ENCODE data around the gene POU6F1.
"Not testable (repeated sequence)": the region's sequence is repeated elsewhere in the genome, so short reads cannot be mapped to it uniquely, and the experiment has no call there.

The POU6F1 gene

GRCh38 chr12:51263341-51263740 is 45.5 kb upstream of the POU6F1 start:
- Histone ChIP-seq H4K20me1 (ENCODE audit: insufficient read depth, low read length) (no peaks in the 10 kb centered on the region), H3K9me2 (ENCODE audit: low read depth, low read length) (no peaks in the 10 kb centered on the region), H3K27ac (ENCODE audit: low read depth, low read length, poor library complexity, severe bottlenecking) (no peak overlapping the region), H3K9ac (ENCODE audit: low read length) (no peak overlapping the region), H3K4me3 (ENCODE audit: low read depth, low read length, poor library complexity, severe bottlenecking) (no peak overlapping the region), H3K4me2 (ENCODE audit: low read length) (no peak overlapping the region), H2AFZ (ENCODE audit: low read length) (no peak overlapping the region), H3K27me3 (ENCODE audit: insufficient read depth, low read length) (no peaks in the 10 kb centered on the region), H3K36me3 (ENCODE audit: insufficient read depth, low read length) (no peaks in the 10 kb centered on the region), H3K4me1 (ENCODE audit: insufficient read depth, low read length, severe bottlenecking) (no peaks in the 10 kb centered on the region), H3K9me3 (ENCODE audit: low read length) (no peaks in the 10 kb centered on the region), H3K79me2 (ENCODE audit: insufficient read depth, low read length) (no peaks in the 10 kb centered on the region), H3F3A (ENCODE audit: insufficient read depth, low read length) (no peaks in the 10 kb centered on the region)
- no peak for TF ChIP-seq CTCF (IDR thresholded peaks at IDR 0.05; ENCODE audit: low read length)
- no peak for TF ChIP-seq EZH2 (IDR thresholded peaks at IDR 0.05; ENCODE audit: borderline replicate concordance, low read length)

DNA sequence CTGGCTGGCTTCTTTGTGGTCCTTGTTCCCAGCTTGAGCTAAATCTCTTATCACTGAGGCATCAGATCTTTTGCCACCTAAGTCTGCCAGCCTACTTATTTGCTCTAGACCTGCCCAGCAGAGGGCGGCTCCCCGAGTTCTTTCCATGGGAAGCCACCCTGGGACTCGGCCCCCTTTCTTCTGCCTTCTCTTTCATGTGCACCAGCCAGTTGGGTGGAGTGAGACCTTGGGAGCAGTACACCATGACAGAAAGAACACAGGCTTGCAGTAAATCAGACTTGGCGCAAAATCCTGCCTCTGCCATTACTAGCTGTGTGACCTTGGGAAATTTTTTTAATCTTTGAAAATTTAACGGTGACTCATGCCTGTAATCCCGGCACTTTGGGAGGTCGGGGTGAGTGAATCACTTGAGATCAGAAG is 44.9 kb upstream of the POU6F1 start:
- H3K4me3 ChIP-seq (ENCODE audit: low read depth, low read length, poor library complexity, severe bottlenecking), result no peak overlapping the region

DNA sequence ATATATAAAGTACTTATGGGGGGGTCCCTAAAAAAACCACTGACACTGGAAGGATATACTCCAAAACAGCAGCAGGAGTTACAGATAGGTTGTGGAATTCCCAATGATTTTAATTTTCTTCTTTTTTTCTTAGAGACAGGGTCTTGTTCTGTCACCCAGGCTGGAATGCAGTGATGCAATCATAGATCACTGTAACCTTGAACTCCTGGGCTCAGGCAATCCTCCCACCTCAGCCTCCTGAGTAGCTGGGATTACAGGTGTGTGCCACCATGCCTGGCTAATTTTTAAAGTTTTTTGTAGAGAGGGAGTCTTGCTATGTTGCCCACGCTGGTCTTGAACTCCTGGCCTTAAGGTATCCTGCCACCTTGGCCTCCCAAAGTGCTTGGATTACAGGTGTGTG is 41.7 kb upstream of the POU6F1 start:
- H3K9me3 ChIP-seq (ENCODE audit: low read length); H4K20me1 ChIP-seq (ENCODE audit: insufficient read depth, low read length); H3K4me1 ChIP-seq (ENCODE audit: insufficient read depth, low read length, severe bottlenecking); H3K4me3 ChIP-seq (ENCODE audit: low read depth, low read length, poor library complexity, severe bottlenecking); H3K4me2 ChIP-seq (ENCODE audit: low read length); H3K36me3 ChIP-seq (ENCODE audit: insufficient read depth, low read length); H2AFZ ChIP-seq (ENCODE audit: low read length); H3F3A ChIP-seq (ENCODE audit: insufficient read depth, low read length); H3K27me3 ChIP-seq (ENCODE audit: insufficient read depth, low read length); H3K79me2 ChIP-seq (ENCODE audit: insufficient read depth, low read length); H3K27ac ChIP-seq (ENCODE audit: low read depth, low read length, poor library complexity, severe bottlenecking); H3K9me2 ChIP-seq (ENCODE audit: low read depth, low read length); H3K9ac ChIP-seq (ENCODE audit: low read length): not testable (repeated sequence)

More for the DNA sequence above, 44.9 kb upstream of the POU6F1 start:
- no peak overlapping the region for H3K9ac ChIP-seq (ENCODE audit: low read length)
- H3K79me2 ChIP-seq (ENCODE audit: insufficient read depth, low read length), result no peaks in the 10 kb centered on the region
- H4K20me1 ChIP-seq (ENCODE audit: insufficient read depth, low read length), result no peaks in the 10 kb centered on the region
- H3K9me3 ChIP-seq (ENCODE audit: low read length), result no peaks in the 10 kb centered on the region
- TF ChIP-seq CTCF (IDR thresholded peaks at IDR 0.05; ENCODE audit: low read length) (peak; percentile 55), EZH2 (IDR thresholded peaks at IDR 0.05; ENCODE audit: borderline replicate concordance, low read length) (no peak)
- H3K4me2 ChIP-seq (ENCODE audit: low read length), result no peak overlapping the region
- no peaks in the 10 kb centered on the region for H3K4me1 ChIP-seq (ENCODE audit: insufficient read depth, low read length, severe bottlenecking)
- H3K9me2 ChIP-seq (ENCODE audit: low read depth, low read length), result no peaks in the 10 kb centered on the region
- no peak overlapping the region for H2AFZ ChIP-seq (ENCODE audit: low read length)
- H3K36me3 ChIP-seq (ENCODE audit: insufficient read depth, low read length), result no peaks in the 10 kb centered on the region
- H3F3A ChIP-seq (ENCODE audit: insufficient read depth, low read length), result no peaks in the 10 kb centered on the region
- no peak overlapping the region for H3K27ac ChIP-seq (ENCODE audit: low read depth, low read length, poor library complexity, severe bottlenecking)
- H3K27me3 ChIP-seq (ENCODE audit: insufficient read depth, low read length), result no peaks in the 10 kb centered on the region

GRCh38 chr12:51254536-51254935 is 36.7 kb upstream of the POU6F1 start:
- no peak overlapping the region for H3K27ac ChIP-seq (ENCODE audit: low read depth, low read length, poor library complexity, severe bottlenecking)
- no peaks in the 10 kb centered on the region for H3K27me3 ChIP-seq (ENCODE audit: insufficient read depth, low read length)
- no peak overlapping the region for H3K9ac ChIP-seq (ENCODE audit: low read length)
- H3K9me2 ChIP-seq (ENCODE audit: low read depth, low read length), result no peaks in the 10 kb centered on the region
- H3K36me3 ChIP-seq (ENCODE audit: insufficient read depth, low read length), result no peaks in the 10 kb centered on the region
- no peak for TF ChIP-seq CTCF (IDR thresholded peaks at IDR 0.05; ENCODE audit: low read length)
- TF ChIP-seq EZH2 (IDR thresholded peaks at IDR 0.05; ENCODE audit: borderline replicate concordance, low read length), result no peak
- no peak overlapping the region for H3K4me2 ChIP-seq (ENCODE audit: low read length)
- H3K4me3 ChIP-seq (ENCODE audit: low read depth, low read length, poor library complexity, severe bottlenecking), result no peak overlapping the region
- H3K79me2 ChIP-seq (ENCODE audit: insufficient read depth, low read length), result no peaks in the 10 kb centered on the region
- no peaks in the 10 kb centered on the region for H4K20me1 ChIP-seq (ENCODE audit: insufficient read depth, low read length)
- H3F3A ChIP-seq (ENCODE audit: insufficient read depth, low read length), result no peaks in the 10 kb centered on the region
- no peaks in the 10 kb centered on the region for H3K4me1 ChIP-seq (ENCODE audit: insufficient read depth, low read length, severe bottlenecking)
- H3K9me3 ChIP-seq (ENCODE audit: low read length), result no peaks in the 10 kb centered on the region
- no peak overlapping the region for H2AFZ ChIP-seq (ENCODE audit: low read length)
